Activated B cell treated with CpG ODN at 0.5 μM for 24 hours (primary cell): ENCODE results near the gene AHSA1. TPM values are rescaled to one million over a fixed set of nuclear protein-coding genes. Genes with fewer than 3 reads are reported as not detected.

Experiments
- ATAC-seq: fragments of 200-7000 bp; cut with Tn5 transposase; one replicate; pipeline ENCODE4 v1.10.0; 2021; ENCODE audit warnings: low read depth, mild to moderate bottlenecking, moderate library complexity
- CTCF ChIA-PET: fragments of 350-600 bp; sonication (Branson Sonifier 250); formaldehyde crosslinking; loops from one replicate; lab custom pipeline; 2021; ENCODE audit warnings: antibody characterized with exemption; lab: Charles Lee
- POLR2A ChIA-PET: fragments of 350-600 bp; sonication (Branson Sonifier 250); formaldehyde crosslinking; loops from one replicate; lab custom pipeline; 2021; ENCODE audit warnings: antibody characterized with exemption; lab: Charles Lee
- DNase-seq: peaks from one replicate; pipeline ENCODE4 v3.0.0; 2022
- H3K27ac Mint-ChIP-seq: one replicate; pipeline ENCODE4 v1.8.0; 2020; ENCODE audit warnings: mixed read lengths
- H3K27me3 Mint-ChIP-seq: one replicate; pipeline ENCODE4 v1.8.0; 2021; ENCODE audit warnings: mixed read lengths
- H3K36me3 Mint-ChIP-seq: one replicate; pipeline ENCODE4 v1.8.0; 2021; ENCODE audit warnings: low read depth, mixed read lengths
- H3K4me1 Mint-ChIP-seq: one replicate; pipeline ENCODE4 v1.8.0; 2021; ENCODE audit warnings: mixed read lengths
- H3K4me3 Mint-ChIP-seq: one replicate; pipeline ENCODE4 v1.8.0; 2020; ENCODE audit warnings: mild to moderate bottlenecking, mixed read lengths
- H3K9me3 Mint-ChIP-seq: one replicate; pipeline ENCODE4 v1.8.0; 2020; ENCODE audit warnings: mixed read lengths
- CTCF ChIP-seq: fragments of 200-600 bp; IDR thresholded peaks from one replicate; pipeline ENCODE4 v1.8.0; 2022; ENCODE audit warnings: antibody characterized with exemption, mild to moderate bottlenecking
- intact Hi-C: fragments of 100-400 bp; cut with micrococcal nuclease; formaldehyde crosslinking; loops from one replicate; pipeline ENCODE4 v1.15.1; 2024
- total RNA-seq: library from RNA; stranded (reverse); gene quantifications from 2 replicates; pipeline ENCODE4 v1.2.3, GENCODE V29; 2022

AHSA1 gene
- total RNA-seq, 1 donor from 2014 or later: 169 TPM

DNA sequence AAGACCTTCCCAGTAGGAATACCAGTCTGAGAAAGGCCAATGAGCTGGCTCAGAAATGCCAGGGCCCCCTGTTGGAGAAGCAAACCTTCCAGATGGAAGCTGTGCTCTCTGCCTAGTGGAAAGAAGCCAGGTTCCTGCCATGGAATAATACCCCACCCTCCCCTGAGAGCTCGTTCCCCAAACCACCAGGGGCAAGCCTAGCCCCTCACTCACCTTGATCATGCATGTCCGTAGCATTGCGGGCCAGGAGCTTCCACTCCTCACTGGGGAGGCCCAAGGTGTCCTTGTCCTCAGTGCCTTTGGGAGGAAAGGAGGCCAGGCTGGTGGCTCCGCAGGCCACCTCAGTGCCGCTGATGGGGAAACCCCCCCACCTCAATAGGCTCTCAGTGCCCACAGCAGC, 20.1 kb downstream of the AHSA1 start:
- no peaks in the 10 kb centered on the region for H3K4me1 Mint-ChIP-seq
- intact Hi-C loops: no loop called here
- no peak for TF ChIP-seq CTCF
- H3K27ac Mint-ChIP-seq: no peak overlapping the region
- H3K27me3 Mint-ChIP-seq: no peaks in the 10 kb centered on the region
- DNase-seq (no peak), ATAC-seq (no peak)
- ChIA-PET POLR2A (no interaction called here), CTCF (no interaction called here)
- no peak overlapping the region for H3K4me3 Mint-ChIP-seq
- H3K9me3 Mint-ChIP-seq: no peaks in the 10 kb centered on the region
- H3K36me3 Mint-ChIP-seq: no peaks in the 10 kb centered on the region

DNA sequence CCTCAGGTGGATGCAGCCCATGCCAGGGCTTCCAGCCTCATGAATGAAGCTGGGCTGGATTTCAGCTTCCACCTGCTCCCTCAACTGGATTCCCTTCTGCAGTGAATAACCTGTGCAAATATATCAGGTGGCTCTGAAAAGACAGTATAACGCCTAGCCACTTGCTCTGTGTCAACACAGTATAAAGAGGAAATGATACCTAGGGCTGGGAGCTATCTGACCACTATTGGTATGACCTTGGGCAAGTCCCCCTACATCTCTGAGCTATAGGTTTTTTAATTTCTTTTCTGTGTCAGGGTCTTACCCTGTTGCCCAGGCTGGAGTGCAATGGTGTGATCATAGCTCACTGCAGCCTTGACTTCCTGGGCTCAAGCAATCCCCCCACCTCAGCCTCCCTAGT, 20.9 kb downstream of the AHSA1 start:
- DNase-seq (no peak), ATAC-seq (peak; percentile 49)
- Mint-ChIP-seq H3K27ac (no peak overlapping the region), H3K27me3 (no peaks in the 10 kb centered on the region), H3K36me3 (no peaks in the 10 kb centered on the region), H3K9me3 (no peaks in the 10 kb centered on the region), H3K4me3 (no peak overlapping the region), H3K4me1 (no peaks in the 10 kb centered on the region)
- TF ChIP-seq CTCF: no peak
- ChIA-PET POLR2A (no interaction called here), CTCF (no interaction called here)
- intact Hi-C loops: no loop called here

GRCh38 chr14:77482422-77482821, 24.5 kb downstream of the AHSA1 start:
- POLR2A ChIA-PET: interaction anchor here (0.7 kb wide), 1 partner anchor 430 kb away, joined by 6 read pairs; no protein-coding TSS in a partner anchor
- no peak for ATAC-seq
- no peak overlapping the region for H3K4me3 Mint-ChIP-seq
- no peaks in the 10 kb centered on the region for H3K9me3 Mint-ChIP-seq
- CTCF ChIA-PET: no interaction called here
- H3K4me1 Mint-ChIP-seq: no peaks in the 10 kb centered on the region
- no peak for DNase-seq
- intact Hi-C loops: no loop called here
- no peak overlapping the region for H3K27ac Mint-ChIP-seq
- no peak for TF ChIP-seq CTCF
- no peaks in the 10 kb centered on the region for H3K36me3 Mint-ChIP-seq
- H3K27me3 Mint-ChIP-seq: no peaks in the 10 kb centered on the region

DNA sequence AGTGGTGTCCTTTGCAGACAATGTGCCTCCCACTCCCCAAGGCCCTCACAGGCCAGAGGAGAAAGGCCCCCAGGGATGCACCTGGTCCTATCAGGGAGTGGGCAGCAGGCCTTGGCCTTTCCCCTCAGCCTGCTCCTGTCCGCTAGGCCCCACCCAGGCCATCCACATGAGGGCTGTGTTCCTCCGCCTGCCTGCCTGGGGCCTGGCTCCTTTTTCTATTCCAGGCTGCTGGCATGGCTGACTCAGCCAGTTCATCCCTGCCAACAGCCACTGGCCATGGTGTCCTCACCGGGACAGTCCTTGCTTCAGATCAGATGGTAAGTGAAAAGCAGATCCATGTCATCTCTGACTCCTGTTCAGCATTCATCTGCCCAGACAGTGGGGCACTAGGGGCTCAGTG, 27.4 kb downstream of the AHSA1 start:
- CTCF ChIA-PET: no interaction called here
- Mint-ChIP-seq H3K27me3 (no peaks in the 10 kb centered on the region), H3K27ac (no peak overlapping the region), H3K9me3 (no peaks in the 10 kb centered on the region), H3K4me3 (no peak overlapping the region), H3K36me3 (no peaks in the 10 kb centered on the region), H3K4me1 (no peaks in the 10 kb centered on the region)
- intact Hi-C loops: no loop called here
- DNase-seq: no peak
- no peak for TF ChIP-seq CTCF
- POLR2A ChIA-PET: no interaction called here
- ATAC-seq: no peak

DNA sequence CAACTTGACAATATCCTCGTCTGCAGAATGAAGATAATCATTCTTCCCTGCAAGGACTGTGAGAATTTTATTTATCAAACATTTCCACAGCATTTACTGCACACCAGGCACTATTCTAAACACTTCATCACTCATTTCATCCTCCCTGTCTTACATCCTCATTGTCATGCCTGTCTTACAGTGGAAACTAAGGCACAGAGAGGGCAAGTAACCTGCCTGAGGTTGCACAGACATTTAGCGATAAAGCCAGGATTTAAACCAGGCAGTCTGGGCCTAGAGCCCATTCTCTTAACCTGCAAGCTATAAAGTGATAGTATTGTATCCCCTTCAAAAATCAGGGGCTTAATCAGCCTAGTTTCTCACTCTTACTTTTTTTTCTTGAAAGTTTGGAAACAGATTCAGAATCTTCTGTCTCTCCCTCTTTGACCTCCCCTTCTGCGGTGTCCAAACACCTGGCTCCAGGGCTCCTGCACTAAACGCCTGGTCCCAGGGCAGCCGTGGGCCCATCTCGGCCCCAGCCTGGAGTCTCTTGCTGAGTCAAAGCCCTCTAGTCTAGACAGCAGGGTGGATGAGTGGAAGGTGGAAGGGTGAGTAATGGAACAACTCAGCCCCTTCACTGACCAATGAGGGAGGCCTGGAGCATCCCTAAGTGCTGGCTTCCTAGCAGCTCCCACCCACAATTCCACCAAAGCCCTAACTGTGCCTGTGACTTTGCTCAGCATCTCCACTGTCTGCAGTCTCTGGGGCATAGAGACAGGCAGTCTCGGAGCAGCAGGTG, 28.2 kb downstream of the AHSA1 start:
- intact Hi-C loops: no loop called here
- CTCF ChIA-PET: no interaction called here
- DNase-seq (no peak), ATAC-seq (no peak)
- POLR2A ChIA-PET: no interaction called here
- H3K27me3 Mint-ChIP-seq: no peaks in the 10 kb centered on the region
- no peak overlapping the region for H3K27ac Mint-ChIP-seq
- no peak for TF ChIP-seq CTCF
- H3K4me3 Mint-ChIP-seq: no peak overlapping the region
- H3K9me3 Mint-ChIP-seq: no peaks in the 10 kb centered on the region
- no peaks in the 10 kb centered on the region for H3K4me1 Mint-ChIP-seq
- no peaks in the 10 kb centered on the region for H3K36me3 Mint-ChIP-seq
